GM21786 (cell line): Measurements from ENCODE around the gene GPR179.

Source experiments
- ATAC-seq: cut with Tn5 transposase; IDR thresholded peaks from one replicate; pipeline ENCODE4 v1.9.1; 2021; ENCODE audit not compliant: unreplicated experiment

The GPR179 gene, protein sequence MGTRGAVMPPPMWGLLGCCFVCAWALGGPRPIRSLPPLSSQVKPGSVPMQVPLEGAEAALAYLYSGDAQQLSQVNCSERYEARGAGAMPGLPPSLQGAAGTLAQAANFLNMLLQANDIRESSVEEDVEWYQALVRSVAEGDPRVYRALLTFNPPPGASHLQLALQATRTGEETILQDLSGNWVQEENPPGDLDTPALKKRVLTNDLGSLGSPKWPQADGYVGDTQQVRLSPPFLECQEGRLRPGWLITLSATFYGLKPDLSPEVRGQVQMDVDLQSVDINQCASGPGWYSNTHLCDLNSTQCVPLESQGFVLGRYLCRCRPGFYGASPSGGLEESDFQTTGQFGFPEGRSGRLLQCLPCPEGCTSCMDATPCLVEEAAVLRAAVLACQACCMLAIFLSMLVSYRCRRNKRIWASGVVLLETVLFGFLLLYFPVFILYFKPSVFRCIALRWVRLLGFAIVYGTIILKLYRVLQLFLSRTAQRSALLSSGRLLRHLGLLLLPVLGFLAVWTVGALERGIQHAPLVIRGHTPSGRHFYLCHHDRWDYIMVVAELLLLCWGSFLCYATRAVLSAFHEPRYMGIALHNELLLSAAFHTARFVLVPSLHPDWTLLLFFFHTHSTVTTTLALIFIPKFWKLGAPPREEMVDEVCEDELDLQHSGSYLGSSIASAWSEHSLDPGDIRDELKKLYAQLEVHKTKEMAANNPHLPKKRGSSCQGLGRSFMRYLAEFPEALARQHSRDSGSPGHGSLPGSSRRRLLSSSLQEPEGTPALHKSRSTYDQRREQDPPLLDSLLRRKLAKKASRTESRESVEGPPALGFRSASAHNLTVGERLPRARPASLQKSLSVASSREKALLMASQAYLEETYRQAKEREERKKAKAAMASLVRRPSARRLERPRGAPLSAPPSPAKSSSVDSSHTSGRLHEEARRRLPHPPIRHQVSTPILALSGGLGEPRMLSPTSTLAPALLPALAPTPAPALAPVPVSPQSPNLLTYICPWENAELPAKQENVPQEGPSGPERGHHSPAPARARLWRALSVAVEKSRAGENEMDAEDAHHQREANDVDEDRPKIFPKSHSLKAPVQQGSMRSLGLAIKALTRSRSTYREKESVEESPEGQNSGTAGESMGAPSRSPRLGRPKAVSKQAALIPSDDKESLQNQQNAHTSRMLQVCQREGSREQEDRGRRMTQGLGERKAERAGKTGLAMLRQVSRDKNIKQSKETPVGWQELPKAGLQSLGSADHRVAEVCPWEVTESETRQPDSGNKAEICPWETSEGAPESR (N-terminal part only)

DNA sequence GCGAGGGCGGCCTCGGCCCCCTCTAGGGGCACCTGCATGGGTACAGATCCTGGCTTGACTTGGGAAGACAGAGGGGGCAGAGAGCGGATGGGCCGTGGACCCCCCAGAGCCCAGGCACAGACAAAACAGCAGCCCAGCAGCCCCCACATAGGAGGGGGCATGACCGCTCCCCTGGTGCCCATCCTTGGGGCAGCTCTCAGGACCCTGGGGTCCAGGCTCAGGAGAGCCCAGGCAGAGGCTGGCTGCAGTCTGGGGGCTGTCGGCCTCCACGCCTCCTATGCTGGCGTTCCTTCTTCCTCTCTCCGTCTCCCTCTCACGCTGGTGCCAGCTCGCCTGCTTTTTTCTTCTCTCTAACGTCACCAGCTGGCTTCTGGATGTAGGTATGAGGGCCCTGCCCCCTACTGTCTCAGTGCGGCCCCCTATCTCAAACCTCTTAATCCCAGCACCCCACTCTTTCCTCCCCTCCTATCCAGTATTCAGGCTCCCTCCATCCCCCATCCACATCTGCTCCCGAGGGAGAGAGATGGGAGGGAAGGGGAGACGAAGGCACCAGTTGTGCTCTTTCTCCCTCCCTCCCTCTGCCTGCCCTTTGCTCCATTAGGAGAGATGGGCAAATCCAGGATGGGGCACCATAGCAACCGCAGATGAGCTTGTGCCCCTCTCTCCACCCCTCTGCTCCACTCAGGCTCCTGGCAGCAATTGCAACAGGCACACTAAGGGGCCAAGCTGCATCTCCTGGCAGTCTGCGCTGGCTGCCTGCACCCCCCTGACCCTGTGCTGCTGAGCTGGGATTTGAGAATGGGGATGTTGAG is at the start of gene GPR179:
Gene GPR179, minus strand, starts transcription at position 349 of the 812 bp plus-strand sequence. Its CDS starts 167 bp downstream, at position 182.
- ATAC-seq, result no peak

DNA sequence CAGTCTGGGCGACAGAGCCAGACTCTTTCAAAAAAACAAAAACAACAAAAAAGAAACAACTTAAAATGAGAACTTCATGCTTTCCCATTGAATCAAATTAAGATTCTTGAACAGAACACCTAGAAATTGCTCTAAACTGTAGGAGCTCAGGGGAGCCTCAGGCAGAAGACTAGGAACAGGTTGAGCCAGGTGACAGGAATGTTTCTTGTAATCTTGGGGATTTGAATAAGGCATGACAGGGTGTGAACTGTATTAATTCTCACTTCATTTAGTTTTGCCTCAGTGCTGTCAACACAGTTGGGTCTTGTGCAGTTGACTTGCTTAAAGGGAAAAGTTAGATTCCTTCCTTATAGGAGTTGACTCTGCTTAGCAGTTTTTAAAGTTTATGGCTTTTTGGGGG is 35.7 kb upstream of the GPR179 start:
- no peak for ATAC-seq

DNA sequence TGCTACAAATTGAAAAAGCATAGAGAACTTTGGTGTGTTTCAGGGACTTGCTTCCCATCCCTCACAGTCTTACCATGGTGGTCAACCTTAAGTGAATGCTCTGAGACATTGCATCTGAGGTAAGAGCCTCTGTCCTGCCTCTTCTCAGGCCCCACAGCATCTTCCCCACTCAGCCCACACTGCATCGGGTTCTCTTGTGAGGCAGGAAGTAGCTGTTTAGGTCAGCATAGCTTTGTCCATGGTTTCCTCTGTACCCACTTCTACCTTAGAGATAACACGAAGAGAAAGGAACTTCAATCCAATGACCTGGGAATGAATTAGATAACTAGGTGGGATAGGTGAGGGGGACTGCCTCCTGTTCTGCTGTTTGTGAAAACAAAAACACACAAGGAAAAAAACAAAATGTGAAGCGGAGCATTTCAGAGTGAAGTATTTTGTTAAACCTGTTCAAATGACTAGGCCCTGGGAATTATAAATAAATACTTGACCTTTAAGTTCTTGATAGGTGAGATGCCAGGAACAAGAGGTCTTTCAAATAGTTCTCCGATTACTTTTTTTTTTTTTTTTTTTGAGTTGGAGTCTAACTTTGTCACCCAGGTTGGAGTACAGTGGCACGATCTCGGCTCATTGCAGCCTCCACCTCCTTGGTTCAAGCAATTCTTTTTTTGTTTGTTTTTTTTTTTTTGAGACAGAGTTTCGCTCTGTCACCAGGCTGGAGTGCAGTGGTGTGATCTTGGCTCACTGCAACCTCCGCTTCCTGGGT is 25.5 kb upstream of the GPR179 start:
- no peak for ATAC-seq

DNA sequence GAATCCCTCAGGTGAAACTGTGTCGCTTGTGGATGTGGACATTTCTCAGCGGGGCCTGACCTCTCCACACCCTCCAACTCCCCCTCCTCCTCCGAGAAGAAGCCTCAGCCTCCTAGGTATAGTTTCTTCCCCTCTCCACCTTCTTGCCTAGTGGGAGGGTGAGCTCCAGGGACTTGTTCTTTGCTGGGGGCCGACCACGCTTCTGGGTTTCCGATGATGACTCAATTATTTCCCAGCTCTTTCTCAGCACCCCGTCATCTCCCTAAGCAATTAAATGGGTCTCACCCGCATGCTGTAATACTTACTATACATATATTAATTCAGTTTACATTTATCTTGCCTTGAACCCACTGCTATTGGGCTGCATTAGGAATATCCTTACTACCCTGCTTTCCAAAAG is 21.0 kb upstream of the GPR179 start:
- ATAC-seq, result no peak

DNA sequence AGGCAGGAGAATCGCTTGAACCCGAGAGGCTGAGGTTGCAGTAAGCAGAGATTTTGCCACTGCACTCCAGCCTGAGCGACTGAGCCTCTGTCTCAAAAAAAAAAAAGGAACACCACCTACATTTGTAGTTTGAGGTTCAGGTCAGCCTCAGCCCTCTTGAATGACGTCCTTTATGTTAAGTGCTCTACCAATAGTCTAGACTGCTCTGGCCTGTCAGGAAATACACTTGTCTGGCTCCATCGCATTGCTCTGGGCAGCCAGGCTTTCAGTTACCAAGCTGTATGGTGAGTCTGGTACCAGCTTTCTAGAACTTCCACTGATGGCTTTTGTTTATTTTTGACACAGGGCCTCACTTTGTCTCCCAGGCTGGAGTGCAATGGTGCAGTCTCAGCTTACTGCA is 19.3 kb upstream of the GPR179 start:
- ATAC-seq, result no peak

DNA sequence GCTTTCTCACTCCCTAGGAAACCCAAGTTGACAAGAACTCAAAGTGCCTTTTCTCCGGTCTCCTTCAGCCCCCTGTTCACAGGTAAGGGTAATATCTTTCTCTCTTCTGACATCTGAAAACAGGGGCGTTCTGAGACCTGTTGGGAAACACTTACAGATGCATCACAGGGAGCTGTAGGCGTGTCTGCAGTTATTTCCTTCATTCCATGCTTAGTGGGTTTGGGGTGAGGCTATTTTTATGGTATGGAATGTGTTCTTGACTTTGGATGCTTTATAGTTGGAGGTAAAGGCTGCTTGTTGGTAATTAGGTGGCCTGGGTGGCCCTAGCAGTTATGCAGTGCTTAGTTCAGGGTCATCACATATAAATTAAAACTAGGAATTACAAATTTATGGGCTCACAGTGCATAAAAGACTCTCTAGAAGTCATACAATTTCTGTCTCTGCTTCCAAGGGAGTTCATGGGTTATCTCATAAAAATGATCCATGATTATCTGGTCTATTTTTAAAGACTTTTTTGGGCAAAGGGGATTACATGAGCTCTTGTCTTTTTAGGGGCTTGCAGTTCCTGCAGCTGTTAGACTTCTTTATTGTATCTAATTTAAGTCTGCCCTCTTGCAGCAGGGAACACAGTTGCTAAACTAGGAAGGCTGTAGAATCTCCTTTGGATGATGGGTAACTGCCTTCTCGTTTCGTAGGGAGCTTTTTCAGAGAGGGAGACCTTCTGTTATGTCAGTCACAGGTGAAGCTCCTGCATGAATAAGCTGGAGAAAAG is 18.1 kb upstream of the GPR179 start:
- ATAC-seq, result no peak

DNA sequence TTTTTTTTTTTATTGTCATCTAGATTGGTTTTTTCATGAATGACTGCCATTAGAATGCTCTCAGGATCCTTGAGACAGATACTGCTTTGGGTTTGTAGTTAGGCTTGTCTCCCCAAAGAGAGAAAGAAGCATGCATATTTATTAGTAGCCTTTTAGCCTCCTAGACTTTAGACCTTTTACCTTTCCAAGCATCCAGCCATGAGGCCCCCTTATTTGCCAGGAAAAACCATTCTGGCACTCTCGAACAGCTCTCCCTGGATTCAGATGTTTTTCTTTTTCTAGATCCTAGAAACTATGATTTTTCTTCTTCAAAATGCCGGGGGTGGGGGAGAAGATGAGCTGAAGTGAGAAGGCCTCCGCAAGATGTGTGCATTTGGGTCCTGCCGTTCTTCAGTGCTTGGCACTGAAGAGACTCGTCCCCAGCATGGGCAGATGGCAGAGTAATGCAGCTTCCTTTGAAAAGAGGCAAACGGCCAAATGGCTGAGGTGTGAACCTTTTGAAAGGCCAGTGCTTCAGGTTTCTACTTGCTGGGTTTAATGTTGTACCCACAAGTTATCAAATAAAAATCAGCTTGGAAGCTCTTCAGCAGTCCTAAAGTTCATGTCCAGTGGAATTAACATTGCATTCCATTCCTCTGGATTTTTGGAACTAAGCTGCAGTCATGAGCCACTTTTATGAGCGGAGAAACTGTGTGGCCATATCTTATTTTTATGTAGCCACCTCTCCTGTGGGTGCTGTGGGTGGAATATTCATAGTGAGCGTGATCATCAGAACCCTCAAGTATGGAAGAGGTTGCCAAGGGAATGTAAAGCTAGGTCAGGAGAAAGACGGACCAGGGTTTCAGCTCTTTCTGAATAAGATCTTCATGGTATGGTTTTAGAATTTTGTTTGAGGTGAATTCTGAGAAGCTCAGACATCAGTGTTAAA is 15.1 kb upstream of the GPR179 start:
- no peak for ATAC-seq

DNA sequence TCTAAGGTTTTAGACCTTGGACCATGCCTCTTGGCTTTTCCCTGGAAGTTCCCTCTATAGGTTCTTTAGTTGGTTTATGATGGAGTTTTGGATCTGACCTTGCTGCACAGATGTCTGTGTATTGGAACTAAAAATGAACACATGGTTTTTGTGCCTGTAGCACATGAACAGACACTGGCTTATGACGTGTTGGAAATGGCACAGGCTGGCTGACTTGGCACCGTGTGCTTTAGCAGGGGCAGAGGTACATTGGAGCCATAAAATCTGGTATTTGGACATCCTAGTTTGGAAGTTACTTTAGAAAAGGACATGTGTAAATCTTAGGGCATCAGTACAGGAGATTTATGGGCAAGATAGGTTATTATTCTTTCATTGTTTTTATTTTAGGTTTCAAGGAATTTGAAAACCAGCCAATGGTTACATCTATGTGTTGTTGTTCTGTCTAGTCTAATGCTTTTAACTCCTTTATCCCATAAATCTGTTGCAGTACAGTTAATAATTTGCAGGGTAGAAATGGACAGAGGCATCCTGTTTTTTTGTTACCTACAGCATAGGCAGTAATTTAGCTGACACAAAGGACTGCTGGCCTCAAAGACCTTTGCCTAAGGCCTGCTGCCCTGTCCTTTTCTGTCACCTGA is 13.8 kb upstream of the GPR179 start:
- ATAC-seq, result no peak

DNA sequence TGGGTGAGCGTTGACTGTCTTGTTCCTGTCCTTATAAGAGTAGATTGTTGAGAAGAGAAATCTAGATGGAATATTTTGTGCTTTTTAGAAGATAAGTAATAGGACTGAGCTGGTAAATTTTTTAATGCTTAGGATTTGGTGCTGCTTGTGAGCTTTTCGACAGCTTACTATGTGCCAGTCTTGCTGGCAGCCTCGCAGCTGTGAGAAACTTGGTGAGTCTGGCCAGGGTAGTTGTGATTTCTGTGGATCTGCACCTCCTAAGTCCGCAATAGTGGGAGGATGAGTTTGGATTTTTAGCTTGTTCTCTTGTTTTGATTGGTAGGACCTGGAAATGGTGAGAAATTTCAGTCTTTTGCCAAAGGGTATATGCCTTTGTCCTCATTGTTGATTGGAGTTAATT is 11.5 kb upstream of the GPR179 start:
- ATAC-seq, result no peak

DNA sequence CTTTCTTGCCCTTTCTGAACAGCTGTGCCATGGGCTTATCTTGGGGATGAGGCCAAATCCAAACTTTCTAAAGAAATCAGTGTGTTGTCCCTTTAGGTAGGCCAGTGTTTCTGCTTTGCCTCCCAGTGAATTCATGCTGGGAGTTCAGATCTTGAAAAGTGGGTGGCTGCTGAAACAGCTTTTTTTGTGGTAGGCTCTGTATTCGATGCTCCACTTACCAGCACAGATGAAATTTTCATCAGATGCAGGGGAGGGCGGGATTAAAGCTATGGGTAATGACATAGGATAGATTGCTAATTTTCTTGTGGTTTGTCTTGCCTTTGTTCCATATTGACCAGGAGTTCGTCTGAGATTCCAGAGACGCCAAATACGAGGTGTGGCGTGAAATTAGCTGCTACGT is 10.7 kb upstream of the GPR179 start:
- no peak for ATAC-seq

DNA sequence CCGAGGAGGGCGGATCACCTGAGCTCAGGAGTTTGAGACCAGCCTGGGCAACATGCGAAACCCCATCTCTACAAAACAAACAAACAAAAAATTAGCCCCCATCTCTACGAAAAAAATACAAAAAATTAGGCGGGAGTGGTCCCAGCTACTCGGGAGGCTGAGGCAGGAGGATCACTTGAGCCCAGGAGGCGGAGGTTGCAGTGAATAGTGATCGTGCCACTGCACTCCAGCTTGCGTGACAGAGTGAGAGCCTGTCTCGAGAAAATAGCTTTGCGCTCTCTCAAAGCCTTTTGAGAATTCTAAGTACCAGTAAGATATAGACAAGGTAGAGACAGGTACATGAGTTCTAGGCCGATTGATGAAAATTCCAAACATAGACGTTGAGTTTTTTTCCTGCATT is 9.9 kb upstream of the GPR179 start:
- no peak for ATAC-seq

DNA sequence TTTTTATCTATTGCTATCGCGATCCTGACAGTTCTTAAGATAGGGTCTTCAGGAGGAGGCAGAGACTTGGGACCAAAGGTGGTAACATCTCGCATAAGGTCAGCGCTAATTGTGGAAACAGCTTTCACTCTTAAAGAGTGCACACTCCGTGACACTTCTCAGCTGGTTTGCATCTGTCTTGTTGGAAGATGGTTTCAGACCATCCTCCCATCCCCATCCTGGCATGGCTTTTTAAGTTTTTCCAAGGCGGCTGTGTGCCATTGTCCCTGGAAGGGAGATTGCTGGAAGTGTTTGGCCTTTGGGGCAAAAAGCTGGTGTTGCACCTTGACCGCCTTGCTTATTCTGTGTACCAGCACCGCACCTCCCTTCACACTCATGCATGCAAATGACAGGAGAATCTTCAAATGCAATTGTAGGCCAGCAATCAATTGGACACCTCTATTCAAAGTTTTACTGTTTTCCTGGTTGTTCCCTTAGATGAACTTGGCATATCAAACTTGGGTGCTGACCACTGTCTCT is 9.4 kb upstream of the GPR179 start:
- ATAC-seq, result no peak

DNA sequence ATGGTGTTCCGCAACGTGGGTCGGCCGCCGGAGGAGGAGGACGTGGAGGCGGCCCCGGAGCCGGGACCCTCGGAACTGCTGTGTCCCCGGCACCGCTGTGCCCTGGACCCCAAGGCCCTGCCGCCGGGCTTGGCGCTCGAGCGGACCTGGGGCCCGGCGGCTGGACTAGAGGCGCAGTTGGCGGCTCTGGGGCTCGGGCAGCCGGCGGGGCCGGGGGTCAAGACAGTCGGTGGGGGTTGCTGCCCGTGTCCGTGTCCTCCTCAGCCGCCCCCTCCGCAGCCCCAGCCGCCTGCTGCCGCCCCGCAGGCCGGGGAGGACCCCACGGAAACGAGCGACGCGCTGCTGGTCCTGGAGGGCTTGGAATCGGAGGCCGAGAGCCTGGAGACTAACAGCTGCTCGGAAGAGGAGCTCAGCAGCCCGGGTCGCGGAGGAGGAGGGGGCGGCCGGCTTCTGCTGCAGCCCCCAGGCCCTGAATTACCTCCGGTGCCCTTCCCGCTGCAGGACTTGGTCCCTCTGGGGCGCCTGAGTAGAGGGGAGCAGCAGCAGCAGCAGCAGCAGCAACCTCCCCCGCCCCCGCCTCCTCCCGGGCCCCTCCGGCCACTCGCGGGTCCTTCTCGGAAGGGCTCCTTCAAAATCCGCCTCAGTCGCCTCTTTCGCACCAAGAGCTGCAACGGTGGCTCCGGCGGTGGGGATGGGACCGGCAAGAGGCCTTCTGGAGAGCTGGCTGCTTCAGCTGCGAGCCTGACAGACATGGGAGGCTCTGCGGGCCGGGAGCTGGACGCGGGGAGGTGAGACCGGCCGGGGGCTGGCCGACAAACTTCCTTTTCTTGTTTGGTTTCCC is 8.7 kb upstream of the GPR179 start:
- ATAC-seq, result peak; percentile 13

DNA sequence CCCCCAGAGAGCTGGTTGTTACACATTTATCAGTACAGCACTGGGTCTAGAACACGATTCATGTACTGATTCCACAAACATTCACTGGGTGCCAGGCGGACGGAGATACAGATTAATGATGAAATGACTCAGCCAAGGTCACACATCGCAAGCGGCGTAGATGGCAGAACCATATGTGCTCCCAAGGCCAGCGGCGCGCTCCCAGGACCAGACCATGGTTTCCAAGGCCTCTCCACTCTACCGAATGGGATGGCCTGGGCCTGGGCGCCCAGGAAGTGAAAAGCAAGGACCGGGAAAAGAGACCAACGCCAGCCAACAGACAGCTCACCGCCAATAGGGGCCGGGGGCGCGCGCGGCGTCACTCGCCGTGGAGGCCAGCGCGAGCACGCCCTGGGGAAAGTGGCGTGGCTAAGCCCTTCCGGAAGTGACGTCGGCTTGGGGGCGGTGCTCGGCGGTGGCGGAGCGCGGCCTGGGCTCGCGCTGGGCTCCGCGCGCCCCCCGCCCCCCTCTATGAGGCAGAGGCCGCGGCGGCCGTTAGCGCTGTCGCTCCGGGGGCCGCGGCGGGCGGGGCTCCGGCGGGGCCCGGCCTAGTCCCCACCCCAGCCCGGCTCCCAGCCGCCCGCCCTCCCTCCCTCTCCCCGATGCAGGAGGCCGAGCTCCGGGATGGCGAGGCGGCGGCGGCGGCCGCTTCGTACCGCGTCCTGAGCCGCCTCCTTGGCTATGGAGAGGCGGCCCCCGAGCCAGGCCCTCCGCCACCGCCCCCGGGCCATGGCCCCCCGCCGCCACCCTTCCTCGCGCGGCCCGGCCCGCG is 7.9 kb upstream of the GPR179 start, which contains the start of gene SOCS7:
Gene SOCS7, plus strand, starts transcription at position 433 of the 811 bp plus-strand sequence. Its CDS starts 209 bp downstream, at position 642.
- ATAC-seq, result peak; percentile 89

DNA sequence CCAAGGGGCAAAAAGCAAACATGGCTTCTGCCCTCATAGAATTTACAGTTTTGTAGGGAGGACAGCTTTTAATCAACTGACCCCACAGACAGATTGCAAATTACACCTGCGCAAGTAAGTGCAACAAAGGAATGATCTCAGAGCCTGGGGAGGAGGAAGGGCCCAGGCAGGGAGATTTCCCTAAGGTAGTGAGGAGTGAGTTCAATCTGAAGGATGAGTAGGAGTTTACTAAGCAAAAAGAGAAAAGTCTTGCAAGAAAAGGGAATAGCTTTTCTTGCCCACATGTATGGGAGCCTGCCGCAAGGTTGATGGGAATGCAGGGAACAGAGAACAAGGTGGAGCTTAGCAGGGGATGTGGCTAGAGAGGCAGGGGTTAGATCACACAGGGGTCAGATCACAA is 6.3 kb upstream of the GPR179 start:
- ATAC-seq, result no peak
